ENCODE measurements around the gene RPS14.
"Not testable (repeated sequence)": the region's sequence is repeated elsewhere in the genome, so short reads cannot be mapped to it uniquely, and the experiment has no call there.

RPS14 gene

GRCh38 chr5:150479416-150479815, 29.9 kb upstream of the RPS14 start:
- no peak for DNase-seq

DNA sequence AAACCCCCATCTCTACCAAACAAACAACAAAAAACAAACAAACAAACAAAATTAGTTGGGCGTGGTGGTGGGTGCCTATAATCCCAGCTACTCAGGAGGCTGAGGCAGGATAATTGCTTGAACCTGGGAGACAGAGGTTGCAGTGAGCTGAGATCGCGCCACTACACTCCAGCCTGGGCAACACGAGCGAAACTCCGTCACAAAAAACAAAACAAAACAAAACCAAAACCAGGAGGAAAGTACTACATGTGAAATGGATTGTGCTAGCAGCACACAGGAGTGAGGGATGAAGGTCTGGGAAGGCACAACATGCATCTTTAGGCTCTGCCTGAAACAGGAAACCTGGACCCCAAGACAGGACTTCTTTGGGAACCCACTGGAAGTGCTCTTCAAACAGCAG, 27.0 kb upstream of the RPS14 start:
- DNase-seq, result not testable (repeated sequence)

DNA sequence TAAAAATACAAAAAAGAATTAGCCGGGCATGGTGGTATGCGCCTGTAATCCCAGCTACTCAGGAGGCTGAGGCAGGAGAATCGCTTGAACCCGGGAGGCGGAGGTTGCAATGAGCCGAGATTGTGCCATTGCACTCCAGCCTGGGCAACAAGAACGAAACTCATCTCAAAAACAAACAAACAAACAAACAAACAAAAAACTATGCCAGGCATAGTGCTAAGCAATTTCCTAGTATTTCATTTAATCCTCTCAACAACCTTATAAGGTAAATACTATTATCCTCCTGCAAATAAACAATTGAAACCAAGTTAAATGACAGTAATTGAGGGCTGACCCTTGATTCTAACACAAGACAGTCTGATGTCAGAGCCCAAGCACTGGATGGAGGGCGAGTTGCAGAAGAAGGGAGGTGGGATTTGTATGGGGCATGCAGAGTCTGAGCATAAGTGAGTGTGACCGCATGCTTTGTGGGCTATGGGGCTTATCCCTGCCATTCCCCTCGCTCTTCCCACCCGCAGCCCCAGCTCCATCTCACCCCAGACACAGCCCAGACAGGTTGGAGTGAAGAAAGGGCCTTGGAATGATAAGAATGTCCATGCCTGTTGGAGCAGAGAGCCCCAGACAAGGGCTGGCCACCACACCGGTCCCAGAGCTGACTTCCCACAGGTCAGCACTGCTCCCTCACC, 24.3 kb upstream of the RPS14 start:
- DNase-seq, result no peak

DNA sequence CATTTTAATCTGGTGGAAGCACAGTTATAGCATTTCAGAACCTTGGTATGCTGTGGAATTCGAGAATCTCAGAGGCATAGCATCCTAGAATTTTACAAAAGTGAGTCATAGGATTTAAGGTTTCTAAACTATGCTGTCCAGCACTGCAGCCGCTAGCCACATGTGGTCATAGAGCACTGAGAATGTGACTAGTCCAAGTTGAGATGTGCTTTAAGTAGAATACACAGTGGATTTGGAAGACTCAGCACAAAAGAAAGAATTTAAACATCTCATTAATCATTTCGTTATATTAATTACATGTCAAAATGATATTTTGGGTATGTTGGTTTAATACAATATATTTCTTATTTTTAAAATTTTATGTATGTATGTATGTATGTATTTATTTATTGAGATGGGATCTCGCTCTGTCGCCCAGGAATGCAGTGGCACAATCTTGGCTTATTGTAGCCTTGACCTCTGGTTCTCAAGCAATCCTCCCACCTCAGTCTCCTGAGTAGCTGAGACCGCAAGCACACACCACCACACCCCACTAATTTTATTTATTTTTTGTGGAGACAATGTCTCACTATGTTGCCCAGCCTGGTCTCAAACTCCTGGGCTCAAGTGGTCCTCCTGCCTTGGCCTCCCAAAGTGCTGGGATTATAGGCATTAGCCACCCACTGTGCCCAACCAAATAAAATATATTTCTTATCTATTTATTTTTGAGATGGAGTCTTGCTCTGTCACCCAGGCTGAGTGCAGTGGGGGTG, 20.4 kb upstream of the RPS14 start:
- no peak for DNase-seq

DNA sequence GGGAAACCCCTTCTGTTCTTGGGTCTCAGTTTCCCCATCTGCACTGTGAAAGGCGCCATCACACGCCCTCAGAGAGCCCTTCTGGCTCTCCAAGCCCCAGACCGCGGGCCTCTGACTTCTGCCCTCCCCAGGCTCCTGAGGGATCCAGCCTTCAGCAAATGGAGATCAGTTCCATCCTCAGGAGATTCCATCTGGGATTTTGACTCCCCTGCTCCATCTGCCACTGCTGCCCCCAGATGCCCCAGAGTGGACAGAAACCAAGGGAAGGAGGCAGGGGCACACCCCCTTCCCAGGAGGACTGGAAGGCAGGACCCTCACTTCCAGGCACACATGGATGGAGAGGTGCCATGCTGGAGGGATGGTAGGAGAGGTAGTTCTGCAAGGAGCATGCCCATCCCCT, 18.7 kb upstream of the RPS14 start:
- DNase-seq, result no peak

DNA sequence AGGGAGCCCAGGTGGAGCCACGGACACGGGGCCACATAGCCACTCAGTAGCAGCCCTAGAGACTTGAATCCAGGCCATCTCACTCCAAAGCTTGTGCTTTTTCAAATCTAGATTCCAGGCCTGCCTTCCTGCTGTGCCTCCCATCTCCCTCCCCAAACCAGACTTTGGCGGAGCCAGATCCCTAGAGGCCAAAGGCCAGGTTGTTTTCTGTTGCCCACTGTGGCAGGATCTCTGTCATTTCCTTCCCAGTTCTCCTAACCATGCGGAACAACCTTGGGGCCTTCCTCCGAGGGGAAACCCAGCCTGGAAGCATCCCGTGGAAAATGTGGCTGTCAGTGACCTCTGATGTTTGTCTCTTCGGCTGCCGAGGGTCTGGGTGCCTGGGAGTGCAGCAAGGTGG, 16.4 kb upstream of the RPS14 start:
- no peak for DNase-seq

DNA sequence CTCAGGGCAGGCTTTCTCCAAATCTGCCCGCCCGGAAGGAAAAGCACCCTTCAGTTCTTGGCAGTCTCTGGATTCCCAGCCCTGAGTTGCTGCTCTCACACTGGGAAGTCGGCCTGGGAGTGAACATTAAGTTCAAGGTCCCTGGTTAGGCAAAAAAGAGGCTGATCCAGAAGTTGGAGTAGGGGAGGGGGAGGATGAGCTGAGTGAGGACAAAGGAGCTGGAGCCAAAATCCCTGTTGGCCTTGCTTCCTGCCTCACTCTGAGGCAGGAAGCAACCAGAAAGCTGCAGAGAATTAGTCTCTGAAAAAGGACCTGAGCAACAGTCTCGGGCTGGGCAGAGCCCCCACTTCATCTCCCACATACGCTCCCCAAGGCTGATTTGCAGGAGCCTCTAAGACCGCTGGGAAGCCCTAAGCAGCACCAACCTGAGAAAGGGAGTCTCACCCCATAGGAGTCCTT, 15.0 kb upstream of the RPS14 start:
- DNase-seq, result no peak

GRCh38 chr5:150461231-150461630, 11.7 kb upstream of the RPS14 start:
- DNase-seq, result no peak

DNA sequence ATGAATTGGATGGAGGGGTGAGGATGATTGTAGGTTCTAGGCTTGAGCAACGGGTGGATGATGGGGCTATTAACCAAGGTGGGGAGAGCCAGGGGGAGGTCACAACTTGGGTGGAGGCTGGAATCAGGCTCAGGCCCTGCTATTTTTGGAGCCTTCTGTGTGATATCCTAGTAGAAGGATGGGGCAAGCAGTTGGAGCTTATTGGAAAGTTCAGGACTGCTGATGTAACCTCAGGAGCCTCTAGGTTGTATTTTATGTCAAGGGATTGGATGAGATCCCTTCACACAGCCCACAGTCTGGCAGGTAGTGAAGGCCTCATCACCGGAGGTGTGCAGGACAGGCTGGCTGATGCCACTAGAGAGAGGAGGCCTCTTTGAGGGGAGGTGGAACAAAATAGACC, 11.2 kb upstream of the RPS14 start:
- no peak for DNase-seq

DNA sequence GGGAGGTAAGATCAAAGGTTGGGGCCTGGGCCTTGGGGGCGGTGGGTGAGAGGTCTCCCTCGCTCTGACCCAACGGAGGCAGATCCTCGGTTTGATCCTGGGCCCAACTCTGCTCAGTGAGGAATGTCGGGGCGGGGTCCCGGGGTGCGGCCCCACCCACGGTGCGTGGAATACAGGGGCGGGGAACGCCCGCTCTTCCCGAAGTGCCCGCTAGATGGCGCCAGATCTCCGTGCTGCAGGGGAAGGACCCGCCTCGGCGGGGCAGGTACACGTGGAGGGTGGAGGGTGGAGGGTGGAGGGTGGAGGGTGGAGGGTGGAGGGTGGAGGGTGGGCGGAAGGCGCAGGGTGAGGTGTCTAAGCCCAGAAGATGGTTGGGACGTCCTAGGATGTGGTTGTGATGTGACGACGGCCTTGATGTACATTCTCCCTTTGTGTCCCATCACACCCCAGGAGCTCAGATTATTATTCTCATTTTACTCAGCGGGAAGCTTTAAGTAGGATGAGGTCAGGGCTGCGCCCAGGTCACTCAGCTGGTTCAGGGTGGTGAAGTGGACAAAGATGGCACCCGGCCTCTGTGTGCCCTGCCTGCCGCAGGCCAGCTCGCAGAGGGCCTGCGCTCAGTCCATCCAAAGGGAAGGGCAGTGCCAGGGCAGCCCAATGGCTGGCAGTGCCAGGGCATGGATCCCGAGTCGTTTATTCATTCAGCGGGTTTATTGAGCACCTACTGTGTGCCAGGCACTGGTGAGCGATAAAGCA, 9.4 kb upstream of the RPS14 start:
- DNase-seq, result peak; percentile 93 to 95

- peak in 1 of 2 experiments; percentile 24 for DNase-seq
Observed at GRCh38 chr5:150457562-150458240, 8.2 kb upstream of the RPS14 start.

- peak in 1 of 2 experiments; percentile 26 for DNase-seq
Observed at GRCh38 chr5:150457121-150457520, 7.6 kb upstream of the RPS14 start.

DNA sequence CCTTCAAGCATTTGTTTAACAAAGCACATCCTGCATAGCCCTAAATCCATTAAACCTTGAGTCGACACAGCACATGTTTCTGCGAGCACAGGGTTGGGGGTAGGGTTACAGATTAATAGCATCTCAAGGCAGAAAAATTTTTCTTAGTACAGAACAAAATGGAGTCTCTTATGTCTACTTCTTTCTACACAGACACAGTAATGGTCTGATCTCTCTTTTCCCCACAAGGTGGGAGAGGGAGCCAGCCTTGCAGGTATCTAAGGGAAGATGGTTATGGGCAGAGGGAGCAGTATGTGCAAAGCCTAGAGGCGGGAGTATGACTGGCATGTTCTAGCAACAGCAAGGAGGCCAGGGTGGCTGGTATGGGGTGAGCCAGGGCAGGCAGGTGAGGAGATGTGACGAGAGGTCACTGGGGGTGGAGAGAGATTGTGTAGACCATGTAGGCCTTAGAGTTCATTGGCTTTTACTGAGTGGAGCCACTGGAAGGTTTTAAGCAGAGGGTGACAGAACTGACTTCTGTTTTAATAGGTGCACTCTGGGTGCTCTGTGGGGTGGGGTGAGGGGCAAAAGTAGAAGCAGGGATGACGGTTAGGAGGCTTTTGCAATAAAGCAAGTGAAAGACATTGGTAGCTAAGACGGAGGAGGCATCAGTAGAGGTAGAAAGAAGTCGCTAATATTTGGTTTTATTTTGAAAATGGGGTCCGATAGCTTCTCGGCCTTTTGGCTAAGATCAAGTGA, 5.1 kb upstream of the RPS14 start:
- no peak for DNase-seq

DNA sequence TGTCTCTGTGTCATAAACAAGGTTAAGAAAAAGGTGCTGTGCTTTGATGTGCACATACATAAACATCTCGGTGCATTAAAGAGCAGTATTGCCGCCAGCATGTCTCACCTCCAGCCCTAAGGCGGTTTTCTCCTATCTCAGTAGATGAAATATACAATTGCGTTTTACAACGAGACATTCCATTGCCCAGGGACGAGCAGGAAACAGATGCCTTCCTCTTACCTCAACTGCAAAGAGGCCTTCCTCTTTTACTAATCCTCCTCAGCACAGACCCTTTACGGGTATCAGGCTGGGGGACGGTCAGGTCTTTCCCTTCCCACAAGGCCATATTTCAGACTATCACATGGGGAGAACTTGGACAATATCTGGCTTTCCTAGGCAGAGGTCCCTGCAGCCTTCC, 4.5 kb upstream of the RPS14 start:
- not testable (repeated sequence) for DNase-seq

- no peak for DNase-seq
Observed at GRCh38 chr5:150452914-150453313, 3.4 kb upstream of the RPS14 start.

DNA sequence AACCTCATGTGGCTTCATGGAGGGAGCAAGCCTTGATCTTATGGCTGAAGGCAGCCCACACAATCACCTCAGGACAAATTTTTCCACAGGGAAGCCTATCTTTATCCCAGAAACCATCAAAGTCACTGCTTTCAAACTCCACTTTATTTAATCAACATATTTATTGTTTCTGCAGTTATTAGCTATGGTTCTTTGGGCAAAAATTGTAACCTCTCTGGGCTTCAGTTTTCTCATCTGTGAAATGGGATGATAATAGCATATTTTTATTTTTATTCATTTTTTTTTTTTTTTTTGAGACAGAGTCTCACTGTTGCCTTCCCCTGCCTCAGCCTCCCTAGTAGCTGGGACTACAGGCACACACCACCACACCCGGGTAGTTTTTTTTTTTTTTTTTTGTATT, 2.1 kb upstream of the RPS14 start:
- no peak for DNase-seq

GRCh38 chr5:150448952-150449516, 505 bp downstream of the RPS14 start:
- peak in 1 of 2 experiments; percentile 33 for DNase-seq

DNA sequence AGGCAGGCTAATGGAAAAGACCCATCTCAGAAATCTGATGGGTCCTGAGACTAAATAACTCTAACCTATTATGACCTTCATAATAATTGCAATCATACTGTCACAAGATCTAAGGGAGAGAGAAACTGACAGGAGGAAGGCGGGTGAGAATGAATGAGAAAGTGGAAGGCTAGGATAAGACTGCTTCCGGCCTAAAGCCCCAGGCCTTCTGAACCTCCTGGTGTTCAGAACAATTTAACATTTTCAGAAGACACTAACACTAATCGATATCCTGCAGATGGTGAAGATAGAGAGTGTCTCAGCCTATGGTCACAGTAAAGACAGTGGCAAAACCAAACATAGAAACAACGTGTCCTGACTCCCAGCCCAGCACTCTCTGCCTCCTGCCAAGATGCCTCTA, 1.2 kb downstream of the RPS14 start:
- no peak for DNase-seq

DNA sequence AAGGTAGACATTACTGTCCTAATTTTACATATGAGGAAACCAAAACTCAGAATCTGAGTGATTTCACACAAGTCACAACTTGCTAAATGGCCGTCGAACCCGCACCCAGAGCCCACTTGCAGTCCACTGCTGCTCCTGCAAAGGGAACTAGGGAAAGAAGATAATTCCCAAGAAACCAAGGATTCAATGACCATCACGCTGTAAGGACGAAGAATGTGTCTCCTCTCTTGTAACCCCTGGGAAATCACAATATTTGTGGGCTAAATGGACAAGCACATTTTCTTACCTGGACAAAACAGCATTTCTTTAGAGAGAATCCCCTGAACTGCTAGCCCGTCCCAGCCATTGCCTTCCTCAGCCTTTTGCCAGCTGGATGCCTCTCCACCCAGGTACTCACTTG, 2.4 kb downstream of the RPS14 start:
- no peak for DNase-seq

DNA sequence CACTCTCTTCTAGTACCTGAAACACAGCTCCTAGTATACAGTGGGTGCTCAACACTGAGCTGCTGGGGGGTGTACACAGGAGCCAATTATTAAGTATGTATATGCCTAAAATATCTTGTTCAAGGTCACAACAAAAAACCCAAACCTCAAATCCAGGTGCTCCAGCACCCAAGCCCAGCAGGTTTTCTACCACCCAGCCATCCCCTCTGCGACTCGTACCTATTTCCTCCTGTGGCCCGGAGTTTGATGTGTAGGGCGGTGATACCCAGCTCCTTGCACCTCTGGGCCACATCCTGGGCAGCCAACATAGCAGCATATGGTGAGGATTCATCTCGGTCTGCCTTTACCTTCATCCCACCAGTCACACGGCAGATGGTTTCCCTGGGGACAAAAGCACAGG, 3.0 kb downstream of the RPS14 start:
- no peak for DNase-seq

GRCh38 chr5:150446088-150446487, 3.5 kb downstream of the RPS14 start:
- DNase-seq, result no peak

DNA sequence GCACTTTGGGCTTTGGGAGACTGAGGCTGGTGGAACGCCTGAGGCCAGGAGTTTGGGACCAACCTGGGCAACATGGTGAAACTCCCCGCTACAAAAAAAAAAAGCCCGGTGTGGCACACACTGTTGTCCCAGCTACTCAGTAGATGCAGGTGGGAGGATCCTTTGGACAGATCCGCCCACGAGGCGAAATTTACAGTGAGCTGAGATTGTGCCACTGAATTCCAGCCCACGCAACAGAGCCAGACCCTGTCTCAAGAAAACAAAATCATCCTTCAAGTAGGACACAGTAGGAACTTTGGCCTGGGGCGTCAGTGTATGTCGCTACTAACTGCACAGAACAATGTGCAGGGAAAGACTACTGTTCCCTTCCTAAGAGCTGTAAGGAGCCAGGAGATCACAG, 4.8 kb downstream of the RPS14 start:
- no peak for DNase-seq
